ENCODE data around the gene MPPED2.
"Not testable (repeated sequence)": the region's sequence is repeated elsewhere in the genome, so short reads cannot be mapped to it uniquely, and the experiment has no call there.

MPPED2 gene

GRCh38 chr11:30578406-30578805 lies 7.7 kb downstream of the MPPED2 start:
- DNase-seq (no peak), ATAC-seq (no peak)

GRCh38 chr11:30573951-30574350 lies 12.2 kb downstream of the MPPED2 start:
- no peak for DNase-seq
- no peak for ATAC-seq

- no peak for ATAC-seq
These were observed 17.2 kb downstream of the MPPED2 start for GRCh38 chr11:30568931-30569330.

GRCh38 chr11:30567644-30568043 lies 18.5 kb downstream of the MPPED2 start:
- ATAC-seq = no peak
- no peak for DNase-seq

More at GRCh38 chr11:30568931-30569330, 17.2 kb downstream of the MPPED2 start:
- no peak for DNase-seq

GRCh38 chr11:30567120-30567519 lies 19.0 kb downstream of the MPPED2 start:
- ATAC-seq (no peak), DNase-seq (no peak)

GRCh38 chr11:30566482-30566881 lies 19.7 kb downstream of the MPPED2 start:
- ATAC-seq (no peak), DNase-seq (no peak)

GRCh38 chr11:30565027-30565426 lies 21.1 kb downstream of the MPPED2 start:
- DNase-seq (no peak), ATAC-seq (no peak)

GRCh38 chr11:30561691-30562415 lies 24.3 kb downstream of the MPPED2 start:
- ATAC-seq (no peak), DNase-seq (no peak)

GRCh38 chr11:30560206-30561106 lies 25.7 kb downstream of the MPPED2 start:
- DNase-seq = no peak
- ATAC-seq = no peak

GRCh38 chr11:30559004-30559403 lies 27.1 kb downstream of the MPPED2 start:
- DNase-seq = no peak
- no peak for ATAC-seq

- ATAC-seq, DNase-seq: not testable (repeated sequence)
These were observed 31.6 kb downstream of the MPPED2 start for GRCh38 chr11:30554587-30554986.

- DNase-seq = no peak
- no peak for ATAC-seq
These were observed 32.5 kb downstream of the MPPED2 start for GRCh38 chr11:30553521-30554110.

GRCh38 chr11:30552839-30553238 lies 33.3 kb downstream of the MPPED2 start:
- DNase-seq (no peak), ATAC-seq (no peak)

GRCh38 chr11:30550022-30550542 lies 36.1 kb downstream of the MPPED2 start:
- DNase-seq (no peak), ATAC-seq (no peak)

GRCh38 chr11:30549565-30549964 lies 36.6 kb downstream of the MPPED2 start:
- DNase-seq (no peak), ATAC-seq (no peak)

GRCh38 chr11:30546334-30546733 lies 39.8 kb downstream of the MPPED2 start:
- ATAC-seq = no peak
- DNase-seq = no peak

GRCh38 chr11:30545507-30545906 lies 40.6 kb downstream of the MPPED2 start:
- ATAC-seq = no peak
- DNase-seq = no peak

GRCh38 chr11:30543066-30543465 lies 43.1 kb downstream of the MPPED2 start:
- DNase-seq (no peak), ATAC-seq (no peak)

- no peak for ATAC-seq
These were observed 45.4 kb downstream of the MPPED2 start for GRCh38 chr11:30540781-30541180.

GRCh38 chr11:30538251-30538650 lies 47.9 kb downstream of the MPPED2 start:
- ATAC-seq (no peak), DNase-seq (no peak)

More at GRCh38 chr11:30540781-30541180, 45.4 kb downstream of the MPPED2 start:
- DNase-seq = no peak

- DNase-seq = no peak
- no peak for ATAC-seq
These were observed 50.3 kb downstream of the MPPED2 start for GRCh38 chr11:30535818-30536217.

GRCh38 chr11:30533445-30533947 lies 52.7 kb downstream of the MPPED2 start:
- ATAC-seq = no peak

More at GRCh38 chr11:30533445-30533947, 52.7 kb downstream of the MPPED2 start:
- DNase-seq = no peak
